ENCODE data around the gene PAM. TPM values are rescaled to one million over a fixed set of nuclear protein-coding genes. Genes with fewer than 3 reads are reported as not detected.

The PAM gene
- total RNA-seq, 4 donors from 2014 or later, result 73.0 to 181 (median 138) TPM

DNA sequence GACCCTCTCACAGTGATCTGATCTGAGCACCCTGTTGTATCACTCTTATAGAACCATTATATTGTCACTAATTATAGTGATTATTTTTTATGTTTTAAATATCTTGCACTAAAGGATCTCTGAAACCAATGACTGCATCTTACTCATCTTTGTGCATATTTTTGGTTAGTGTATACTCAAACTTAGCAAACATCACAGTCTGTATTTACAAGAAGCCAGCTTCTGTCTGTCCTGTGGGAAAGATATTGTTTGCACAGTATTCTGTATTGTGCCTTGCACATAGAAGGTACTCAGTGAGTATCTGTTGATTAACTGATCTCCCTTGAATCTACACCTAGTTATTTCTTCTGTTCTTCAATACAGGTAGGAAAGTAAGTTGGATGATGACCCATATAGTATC is 131.5 kb downstream of the PAM start:
- Histone ChIP-seq H3K4me3 (no peak overlapping the region), H3K27ac (no peak overlapping the region), H3K4me1 (no peaks in the 10 kb centered on the region), H3K27me3 (no peaks in the 10 kb centered on the region), H3K36me3 (no peaks in the 10 kb centered on the region), H3K9me3 (no peaks in the 10 kb centered on the region)
- intact Hi-C loops (cut with DNase I; ENCODE audit: low total_unique reads), result no loop called here
- in situ Hi-C loops (cut with MboI; ENCODE audit: low pct_ligation_motif_present in 1 of 4, low pct_unique_long_range_greater_than_20kb in 1 of 4, low sequenced_read_pairs in 3 of 4), result no loop called here
- DNase-seq, result no peak
- TF ChIP-seq POLR2AphosphoS5 (IDR thresholded peaks at IDR 0.05), result no peak
- TF ChIP-seq EP300 (IDR thresholded peaks at IDR 0.05; ENCODE audit: low read depth), result no peak
- no peak for TF ChIP-seq POLR2A (IDR thresholded peaks at IDR 0.05)
- TF ChIP-seq, protein P1, sequence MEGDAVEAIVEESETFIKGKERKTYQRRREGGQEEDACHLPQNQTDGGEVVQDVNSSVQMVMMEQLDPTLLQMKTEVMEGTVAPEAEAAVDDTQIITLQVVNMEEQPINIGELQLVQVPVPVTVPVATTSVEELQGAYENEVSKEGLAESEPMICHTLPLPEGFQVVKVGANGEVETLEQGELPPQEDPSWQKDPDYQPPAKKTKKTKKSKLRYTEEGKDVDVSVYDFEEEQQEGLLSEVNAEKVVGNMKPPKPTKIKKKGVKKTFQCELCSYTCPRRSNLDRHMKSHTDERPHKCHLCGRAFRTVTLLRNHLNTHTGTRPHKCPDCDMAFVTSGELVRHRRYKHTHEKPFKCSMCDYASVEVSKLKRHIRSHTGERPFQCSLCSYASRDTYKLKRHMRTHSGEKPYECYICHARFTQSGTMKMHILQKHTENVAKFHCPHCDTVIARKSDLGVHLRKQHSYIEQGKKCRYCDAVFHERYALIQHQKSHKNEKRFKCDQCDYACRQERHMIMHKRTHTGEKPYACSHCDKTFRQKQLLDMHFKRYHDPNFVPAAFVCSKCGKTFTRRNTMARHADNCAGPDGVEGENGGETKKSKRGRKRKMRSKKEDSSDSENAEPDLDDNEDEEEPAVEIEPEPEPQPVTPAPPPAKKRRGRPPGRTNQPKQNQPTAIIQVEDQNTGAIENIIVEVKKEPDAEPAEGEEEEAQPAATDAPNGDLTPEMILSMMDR (IDR thresholded peaks at IDR 0.05), result no peak

DNA sequence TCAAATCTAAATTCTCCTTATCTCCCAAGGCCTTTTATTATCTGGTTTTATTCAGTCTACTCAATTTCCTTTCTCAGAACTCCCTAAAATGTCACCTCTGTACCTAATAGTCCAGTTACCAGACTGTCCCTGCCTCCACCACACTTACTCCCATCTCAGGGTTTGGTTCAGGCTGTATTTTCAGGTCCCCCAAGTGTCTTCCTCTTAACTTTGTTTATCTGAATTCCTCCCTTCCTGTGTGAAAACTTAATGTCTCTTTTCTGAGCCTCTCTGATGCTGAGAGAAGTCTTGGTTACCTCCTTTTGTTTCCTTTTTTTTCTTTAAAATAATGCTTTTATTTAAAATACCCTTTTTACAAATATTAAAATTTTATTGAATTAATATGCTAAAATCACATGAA is 133.4 kb downstream of the PAM start:
- TF ChIP-seq POLR2A (IDR thresholded peaks at IDR 0.05) (no peak), POLR2AphosphoS5 (IDR thresholded peaks at IDR 0.05) (no peak), EP300 (IDR thresholded peaks at IDR 0.05; ENCODE audit: low read depth) (no peak)
- TF ChIP-seq, protein P1 (IDR thresholded peaks at IDR 0.05), result no peak
- intact Hi-C loops (cut with DNase I; ENCODE audit: low total_unique reads) (no loop called here), in situ Hi-C loops (cut with MboI; ENCODE audit: low pct_ligation_motif_present in 1 of 4, low pct_unique_long_range_greater_than_20kb in 1 of 4, low sequenced_read_pairs in 3 of 4) (no loop called here)
- no peak overlapping the region for H3K27ac ChIP-seq
- H3K27me3 ChIP-seq, result no peaks in the 10 kb centered on the region
- H3K36me3 ChIP-seq, result no peaks in the 10 kb centered on the region
- no peaks in the 10 kb centered on the region for H3K9me3 ChIP-seq
- H3K4me1 ChIP-seq, result no peaks in the 10 kb centered on the region
- no peak for DNase-seq
- no peak overlapping the region for H3K4me3 ChIP-seq

DNA sequence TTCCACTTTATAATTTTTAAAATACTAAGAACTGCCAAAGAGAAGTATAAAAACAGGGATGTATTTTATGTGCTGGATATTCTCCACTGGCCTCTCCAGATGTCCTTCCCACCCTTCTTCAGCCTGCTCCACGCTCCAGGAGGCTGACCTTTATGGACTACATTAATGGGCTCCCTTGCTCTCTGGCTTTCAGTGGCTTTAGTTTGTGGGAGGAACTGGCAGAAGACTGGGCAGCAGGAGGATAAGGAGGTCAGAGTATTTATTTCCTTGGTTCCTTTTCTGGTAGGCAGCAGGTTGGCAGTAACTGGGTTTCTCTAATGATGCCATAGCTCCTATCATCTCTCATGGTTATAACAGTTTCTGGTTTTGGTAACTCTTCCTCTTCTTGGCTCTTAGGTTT is 133.9 kb downstream of the PAM start:
- Histone ChIP-seq H3K27ac (no peak overlapping the region), H3K9me3 (no peaks in the 10 kb centered on the region), H3K27me3 (no peaks in the 10 kb centered on the region), H3K4me1 (no peaks in the 10 kb centered on the region), H3K36me3 (no peaks in the 10 kb centered on the region), H3K4me3 (no peak overlapping the region)
- WGBS, 2 donors (ENCODE audit: low coverage in 1 of 2), result 73 to 76% methylated on average over 1 of the region's 1 CpG
- intact Hi-C loops (cut with DNase I; ENCODE audit: low total_unique reads) (no loop called here), in situ Hi-C loops (cut with MboI; ENCODE audit: low pct_ligation_motif_present in 1 of 4, low pct_unique_long_range_greater_than_20kb in 1 of 4, low sequenced_read_pairs in 3 of 4) (no loop called here)
- no peak for DNase-seq
- TF ChIP-seq EP300 (IDR thresholded peaks at IDR 0.05; ENCODE audit: low read depth), result no peak
- no peak for TF ChIP-seq POLR2A (IDR thresholded peaks at IDR 0.05)

DNA sequence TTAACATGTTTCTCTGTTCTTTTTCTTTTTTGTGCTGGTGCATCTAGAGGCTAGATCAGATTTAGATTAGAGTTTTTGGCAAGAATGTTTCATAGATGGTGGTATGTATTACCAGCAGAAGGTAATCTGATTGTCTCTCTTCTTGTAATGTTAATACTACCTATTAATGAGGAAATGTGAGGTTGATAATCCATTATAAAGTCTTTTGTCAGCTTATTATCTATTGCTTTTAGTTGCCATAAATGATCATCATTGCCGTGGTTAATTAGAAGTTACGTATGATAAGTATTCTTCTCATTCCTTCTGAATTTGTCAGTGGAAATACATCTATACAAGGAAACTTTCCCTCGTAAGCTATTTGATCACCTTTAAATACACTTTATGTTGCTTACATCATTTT is 135.0 kb downstream of the PAM start:
- no peak for DNase-seq
- 94 to 99% methylated on average over 3 of the region's 3 CpGs for WGBS, 2 donors (ENCODE audit: low coverage in 1 of 2)
- Histone ChIP-seq H3K9me3 (no peaks in the 10 kb centered on the region), H3K4me3 (no peak overlapping the region), H3K4me1 (no peaks in the 10 kb centered on the region), H3K27ac (no peak overlapping the region), H3K36me3 (no peaks in the 10 kb centered on the region), H3K27me3 (no peaks in the 10 kb centered on the region)
- no peak for TF ChIP-seq EP300 (IDR thresholded peaks at IDR 0.05; ENCODE audit: low read depth)
- no peak for TF ChIP-seq POLR2A (IDR thresholded peaks at IDR 0.05)
- no peak for TF ChIP-seq POLR2AphosphoS5 (IDR thresholded peaks at IDR 0.05)
- TF ChIP-seq, protein P1 (IDR thresholded peaks at IDR 0.05), result no peak
- intact Hi-C loops (cut with DNase I; ENCODE audit: low total_unique reads), result no loop called here
- in situ Hi-C loops (cut with MboI; ENCODE audit: low pct_ligation_motif_present in 1 of 4, low pct_unique_long_range_greater_than_20kb in 1 of 4, low sequenced_read_pairs in 3 of 4), result no loop called here

DNA sequence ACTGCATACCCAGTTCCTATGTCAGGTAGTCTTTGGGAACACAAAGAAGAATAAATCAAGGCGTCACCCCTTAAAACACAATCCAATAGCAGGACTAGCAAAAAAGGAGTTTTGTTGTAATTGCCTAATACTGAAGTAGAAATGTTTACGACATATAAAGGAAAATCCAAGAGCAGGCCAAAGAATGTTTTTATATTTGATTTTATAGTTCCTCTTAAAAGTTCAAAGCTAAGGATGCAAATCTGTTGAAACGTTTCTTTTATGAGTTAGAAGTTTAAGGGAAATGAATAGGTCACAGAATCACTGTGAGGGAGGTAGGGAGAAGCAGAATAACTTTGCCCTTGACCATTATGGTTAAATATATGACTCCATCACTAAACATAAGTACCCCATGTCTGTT is 136.1 kb downstream of the PAM start:
- H3K27me3 ChIP-seq, result no peaks in the 10 kb centered on the region
- in situ Hi-C loops (cut with MboI; ENCODE audit: low pct_ligation_motif_present in 1 of 4, low pct_unique_long_range_greater_than_20kb in 1 of 4, low sequenced_read_pairs in 3 of 4), result no loop called here
- intact Hi-C loops (cut with DNase I; ENCODE audit: low total_unique reads), result no loop called here
- H3K9me3 ChIP-seq, result no peaks in the 10 kb centered on the region
- H3K4me3 ChIP-seq, result no peak overlapping the region
- H3K4me1 ChIP-seq, result no peaks in the 10 kb centered on the region
- TF ChIP-seq POLR2A (IDR thresholded peaks at IDR 0.05), result no peak
- no peak for TF ChIP-seq POLR2AphosphoS5 (IDR thresholded peaks at IDR 0.05)
- TF ChIP-seq, protein P1 (IDR thresholded peaks at IDR 0.05), result no peak
- TF ChIP-seq EP300 (IDR thresholded peaks at IDR 0.05; ENCODE audit: low read depth), result no peak
- no peak overlapping the region for H3K27ac ChIP-seq
- no peaks in the 10 kb centered on the region for H3K36me3 ChIP-seq
- WGBS, 2 donors (ENCODE audit: low coverage in 1 of 2), result 58 to 68% methylated on average over 3 of the region's 3 CpGs
- DNase-seq, result no peak

Data from transverse colon (tissue), 4 donors.